Stimulated activated CD4-positive, alpha-beta T cell treated with anti-CD3 and anti-CD28 coated beads, TNF-alpha, amount 100 ng/mL, for 1 hour (primary cell): ENCODE measurements around the gene ENPP3.

ENCODE experiments used
- DNase-seq, 3 donors: peaks; one replicate each; pipeline ENCODE4 v3.0.0-alpha.2; 2020; ENCODE audit warnings: low read depth in 3 of 3, low spot score in 1 of 3

Gene ENPP3

GRCh38 chr6:131763749-131764148, 126.6 kb downstream of the ENPP3 start:
- DNase-seq: no peak

GRCh38 chr6:131764350-131764749, 127.2 kb downstream of the ENPP3 start:
- DNase-seq: no peak

GRCh38 chr6:131765081-131765803, 128.1 kb downstream of the ENPP3 start:
- DNase-seq: no peak

- DNase-seq: no peak
Observed at GRCh38 chr6:131765804-131766135, 128.7 kb downstream of the ENPP3 start.

GRCh38 chr6:131766631-131767030, 129.5 kb downstream of the ENPP3 start:
- DNase-seq: no peak

- no peak for DNase-seq
Observed at GRCh38 chr6:131768964-131769363, 131.9 kb downstream of the ENPP3 start.

GRCh38 chr6:131769385-131770141, 132.5 kb downstream of the ENPP3 start:
- DNase-seq: no peak

- no peak for DNase-seq
Observed at GRCh38 chr6:131770776-131771175, 133.7 kb downstream of the ENPP3 start.

GRCh38 chr6:131773284-131773950, 136.3 kb downstream of the ENPP3 start:
- no peak for DNase-seq

GRCh38 chr6:131775886-131776285, 138.8 kb downstream of the ENPP3 start:
- DNase-seq: no peak

- no peak for DNase-seq
Observed at GRCh38 chr6:131776985-131777384, 139.9 kb downstream of the ENPP3 start.

GRCh38 chr6:131778169-131778568, 141.1 kb downstream of the ENPP3 start:
- no peak for DNase-seq

GRCh38 chr6:131779304-131779703, 142.2 kb downstream of the ENPP3 start:
- no peak for DNase-seq

GRCh38 chr6:131780600-131780999, 143.5 kb downstream of the ENPP3 start:
- DNase-seq: no peak

GRCh38 chr6:131781687-131782086, 144.6 kb downstream of the ENPP3 start:
- DNase-seq: no peak

GRCh38 chr6:131782764-131783163, 145.7 kb downstream of the ENPP3 start:
- DNase-seq: no peak

- no peak for DNase-seq
Observed at GRCh38 chr6:131784561-131784960, 147.5 kb downstream of the ENPP3 start.

GRCh38 chr6:131787079-131787478, 150.0 kb downstream of the ENPP3 start:
- DNase-seq: no peak

- no peak for DNase-seq
Observed at GRCh38 chr6:131787766-131788712, 150.9 kb downstream of the ENPP3 start.

GRCh38 chr6:131789219-131789618, 152.1 kb downstream of the ENPP3 start:
- no peak for DNase-seq

GRCh38 chr6:131791476-131791875, 154.4 kb downstream of the ENPP3 start:
- DNase-seq: no peak
